Epithelial cell of proximal tubule (primary cell): Measurements from ENCODE around the gene AOC1. TPM values are rescaled to one million over a fixed set of nuclear protein-coding genes. Genes with fewer than 3 reads are reported as not detected.
A peak's percentile ranks its signal among the peaks of the same experiment; 100 is the strongest.

Experiments
- DNase-seq: peaks from one replicate; pipeline ENCODE4 v3.0.0-alpha.2; 2011; ENCODE audit warnings: low read depth
- H3K4me3 ChIP-seq: 2 replicates; pipeline ENCODE4 v1.5.1; 2011; ENCODE audit warnings: low read depth, mild to moderate bottlenecking, low read length
- total RNA-seq: library from RNA; depleted of rRNA; stranded (reverse); fragments of >200 nt; gene quantifications from 2 replicates; pipeline ENCODE4 v1.2.3, GENCODE V29; 2015
- TF ChIP-seq, protein P1 (sequence below): conservative IDR thresholded peaks from 2 replicates; pipeline ENCODE4 v1.5.1; 2012; ENCODE audit warnings: low read depth, mild to moderate bottlenecking, low read length

Gene AOC1
- total RNA-seq, 1 donor from 2014 or later: 2.8 TPM

DNA sequence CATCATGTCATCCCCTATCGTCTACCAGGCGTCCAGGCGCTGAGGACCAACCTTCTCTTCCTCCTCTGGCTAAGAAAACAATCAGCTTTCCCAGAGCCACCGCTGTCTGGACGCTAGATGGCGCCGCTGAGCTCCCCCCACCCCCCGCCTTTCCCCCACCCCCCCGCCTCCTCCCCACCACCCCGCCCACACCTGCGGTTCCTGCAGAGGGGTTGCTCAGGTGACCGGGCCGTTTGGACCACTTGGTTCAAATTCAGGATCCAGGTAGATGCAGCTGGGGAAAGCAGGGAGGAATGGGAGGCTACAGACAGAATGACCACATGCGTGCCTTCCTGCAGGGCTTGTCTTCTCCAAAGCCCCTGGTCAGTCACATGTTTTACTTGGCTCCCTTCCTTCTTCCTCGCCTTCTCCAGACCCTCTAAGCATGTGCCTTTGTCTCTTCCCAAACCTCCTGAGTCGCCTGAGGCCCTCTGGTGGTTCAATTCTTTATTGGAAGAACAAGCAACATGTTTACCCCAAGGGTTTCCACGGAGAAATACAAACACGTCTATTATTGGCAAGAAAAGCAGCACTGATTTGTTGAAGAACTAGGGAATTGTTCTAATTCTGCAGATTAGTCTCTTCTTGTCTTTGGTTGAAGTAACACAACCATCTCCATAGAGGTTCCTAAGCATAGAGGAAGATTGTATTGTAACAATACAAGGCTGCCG, 24.7 kb downstream of the AOC1 start:
- TF ChIP-seq, protein P1, sequence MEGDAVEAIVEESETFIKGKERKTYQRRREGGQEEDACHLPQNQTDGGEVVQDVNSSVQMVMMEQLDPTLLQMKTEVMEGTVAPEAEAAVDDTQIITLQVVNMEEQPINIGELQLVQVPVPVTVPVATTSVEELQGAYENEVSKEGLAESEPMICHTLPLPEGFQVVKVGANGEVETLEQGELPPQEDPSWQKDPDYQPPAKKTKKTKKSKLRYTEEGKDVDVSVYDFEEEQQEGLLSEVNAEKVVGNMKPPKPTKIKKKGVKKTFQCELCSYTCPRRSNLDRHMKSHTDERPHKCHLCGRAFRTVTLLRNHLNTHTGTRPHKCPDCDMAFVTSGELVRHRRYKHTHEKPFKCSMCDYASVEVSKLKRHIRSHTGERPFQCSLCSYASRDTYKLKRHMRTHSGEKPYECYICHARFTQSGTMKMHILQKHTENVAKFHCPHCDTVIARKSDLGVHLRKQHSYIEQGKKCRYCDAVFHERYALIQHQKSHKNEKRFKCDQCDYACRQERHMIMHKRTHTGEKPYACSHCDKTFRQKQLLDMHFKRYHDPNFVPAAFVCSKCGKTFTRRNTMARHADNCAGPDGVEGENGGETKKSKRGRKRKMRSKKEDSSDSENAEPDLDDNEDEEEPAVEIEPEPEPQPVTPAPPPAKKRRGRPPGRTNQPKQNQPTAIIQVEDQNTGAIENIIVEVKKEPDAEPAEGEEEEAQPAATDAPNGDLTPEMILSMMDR: peak; percentile 75
- peak; percentile 66 for DNase-seq
- H3K4me3 ChIP-seq: peak overlapping the region; percentile 22

DNA sequence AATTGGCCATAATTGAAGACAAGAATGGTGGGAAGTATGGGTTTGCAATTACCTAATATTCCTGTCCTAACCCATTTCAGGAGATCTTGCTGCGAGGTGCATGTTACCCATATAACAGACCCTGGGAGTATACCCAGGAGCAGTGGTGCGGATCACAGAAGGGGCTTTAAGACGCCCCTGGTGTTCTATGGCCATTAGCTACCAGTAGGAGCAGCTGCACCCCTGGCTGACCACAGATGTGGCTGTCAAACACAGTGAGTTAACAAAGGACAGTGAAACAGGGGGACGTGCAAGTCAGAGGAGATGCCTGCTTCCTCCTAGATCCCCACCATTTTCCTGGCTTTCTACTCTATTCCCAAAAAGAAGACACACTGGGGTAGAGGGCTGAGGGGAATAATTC, 25.2 kb downstream of the AOC1 start:
- no peak for DNase-seq
- no peak overlapping the region for H3K4me3 ChIP-seq
- TF ChIP-seq, protein P1: no peak

DNA sequence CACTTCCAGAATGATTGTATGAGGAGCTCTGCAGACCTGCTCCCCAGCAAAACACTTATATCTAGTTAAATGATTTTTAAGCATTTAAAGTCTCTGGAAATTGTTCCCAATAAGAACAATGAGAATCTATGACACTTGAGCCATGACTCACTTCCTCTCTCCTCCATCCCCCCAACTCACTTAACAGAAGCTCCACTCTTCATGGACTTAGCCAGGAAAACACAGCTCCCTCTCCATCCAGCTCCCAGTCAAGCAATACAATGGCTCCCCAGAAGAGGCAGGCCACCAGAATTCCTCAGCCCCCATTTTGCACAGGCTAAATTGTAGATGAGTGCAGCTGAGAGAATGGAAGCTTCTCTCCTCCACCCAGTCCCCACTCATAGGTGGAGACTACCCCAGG, 27.0 kb downstream of the AOC1 start:
- H3K4me3 ChIP-seq: no peak overlapping the region
- DNase-seq: no peak
- TF ChIP-seq, protein P1: no peak

DNA sequence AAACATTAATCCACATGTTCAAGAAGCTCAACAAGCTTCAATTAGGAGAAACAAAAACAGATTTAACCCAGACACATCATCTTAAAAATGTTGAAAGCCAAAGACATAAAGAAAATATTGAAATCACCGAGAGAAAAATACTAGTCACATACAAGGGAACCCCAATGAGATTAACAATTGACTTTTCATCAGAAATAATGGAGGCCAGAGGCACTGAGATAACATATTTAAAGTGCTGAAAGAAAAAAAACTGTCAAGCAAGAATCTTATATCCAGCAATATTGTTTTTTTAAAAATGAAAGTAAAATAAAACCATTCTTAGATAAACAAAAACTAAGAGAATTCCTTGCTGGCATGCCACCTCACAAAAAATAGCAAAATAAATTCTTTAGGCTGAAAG, 28.9 kb downstream of the AOC1 start:
- H3K4me3 ChIP-seq: no peak overlapping the region
- no peak for DNase-seq
- TF ChIP-seq, protein P1: no peak

DNA sequence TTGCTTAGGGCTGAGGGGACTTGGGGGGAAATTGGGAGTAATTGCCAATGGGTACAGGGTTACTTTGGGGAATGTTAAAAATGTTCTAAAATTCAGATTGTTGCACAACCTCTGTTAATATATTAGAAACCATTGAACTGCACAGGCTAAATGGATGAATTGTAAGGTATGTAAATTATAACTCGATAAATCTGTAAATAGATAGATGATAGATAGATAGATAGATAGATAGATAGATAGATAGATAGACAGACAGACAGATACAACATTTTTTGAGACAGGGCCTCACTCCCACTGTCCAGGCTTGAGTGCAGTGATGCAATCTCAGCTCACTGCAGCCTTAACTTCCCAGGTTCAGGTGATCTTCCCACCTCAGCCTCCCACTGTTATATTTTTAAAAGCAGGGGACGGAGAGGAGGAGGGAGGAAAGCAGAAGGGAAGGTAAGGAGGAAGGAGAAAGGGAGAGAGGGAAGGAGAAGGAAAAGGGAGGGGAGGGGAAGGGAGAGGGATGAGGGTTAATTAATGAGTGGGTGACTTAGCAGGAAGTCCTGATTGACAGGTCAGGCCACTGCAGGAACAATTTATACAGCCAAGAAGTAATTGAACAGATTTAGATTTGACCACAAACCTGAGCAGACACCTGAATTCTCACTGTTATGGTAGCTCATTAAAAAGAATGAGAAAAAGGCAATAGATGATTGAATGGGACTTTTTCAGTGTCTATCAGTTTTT, 38.7 kb downstream of the AOC1 start:
- no peak overlapping the region for H3K4me3 ChIP-seq
- no peak for DNase-seq
- TF ChIP-seq, protein P1: no peak

DNA sequence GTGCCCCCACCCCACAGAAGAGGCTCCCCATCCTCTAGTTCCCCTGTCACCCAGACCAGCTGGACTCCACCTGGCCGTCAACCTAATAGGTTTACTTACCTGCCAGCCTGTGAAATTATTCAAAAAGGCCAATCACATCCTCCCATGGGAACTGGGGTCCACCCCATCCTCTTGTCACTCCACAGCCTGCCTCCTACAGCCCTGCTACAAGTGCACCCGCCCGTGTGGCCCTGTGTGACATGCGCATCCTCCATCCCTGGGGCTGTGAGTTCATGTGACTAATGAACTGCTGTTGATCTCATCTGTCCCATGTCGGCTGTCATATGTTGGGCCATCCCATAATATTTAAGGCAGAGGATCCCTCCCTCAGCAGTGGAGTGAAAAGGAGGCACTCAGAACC, 39.4 kb downstream of the AOC1 start:
- H3K4me3 ChIP-seq: no peak overlapping the region
- no peak for DNase-seq
- TF ChIP-seq, protein P1: no peak
